ENCODE measurements around the gene ESRRG.
A peak's percentile ranks its signal among the peaks of the same experiment; 100 is the strongest.
"Not testable (repeated sequence)": the region's sequence is repeated elsewhere in the genome, so short reads cannot be mapped to it uniquely, and the experiment has no call there.

ESRRG gene

GRCh38 chr1:216704065-216704464 is 19.2 kb downstream of the ESRRG start:
- DNase-seq (ENCODE audit: low read depth): not testable (repeated sequence)

- DNase-seq (ENCODE audit: low read depth): no peak
These were observed 21.1 kb downstream of the ESRRG start for GRCh38 chr1:216702170-216702569.

GRCh38 chr1:216700779-216701178 is 22.4 kb downstream of the ESRRG start:
- DNase-seq (ENCODE audit: low read depth): peak; percentile 10

GRCh38 chr1:216691710-216692109 is 31.5 kb downstream of the ESRRG start:
- no peak for DNase-seq (ENCODE audit: low read depth)

- DNase-seq (ENCODE audit: low read depth): no peak
These were observed 32.6 kb downstream of the ESRRG start for GRCh38 chr1:216690603-216691002.

- DNase-seq (ENCODE audit: low read depth): no peak
These were observed 35.0 kb downstream of the ESRRG start for GRCh38 chr1:216688127-216688657.

- peak; percentile 5 for DNase-seq (ENCODE audit: low read depth)
These were observed 36.1 kb downstream of the ESRRG start for GRCh38 chr1:216686860-216687766.

- DNase-seq (ENCODE audit: low read depth): no peak
These were observed 40.5 kb downstream of the ESRRG start for GRCh38 chr1:216682752-216683151.

GRCh38 chr1:216679108-216679507 is 44.1 kb downstream of the ESRRG start:
- no peak for DNase-seq (ENCODE audit: low read depth)

- DNase-seq (ENCODE audit: low read depth): peak; percentile 4
These were observed 52.9 kb downstream of the ESRRG start for GRCh38 chr1:216670118-216670883.

GRCh38 chr1:216666441-216666840 is 56.8 kb downstream of the ESRRG start:
- DNase-seq (ENCODE audit: low read depth): no peak

GRCh38 chr1:216665856-216666255 is 57.4 kb downstream of the ESRRG start:
- DNase-seq (ENCODE audit: low read depth): no peak

GRCh38 chr1:216665406-216665805 is 57.8 kb downstream of the ESRRG start:
- peak; percentile 32 for DNase-seq (ENCODE audit: low read depth)

GRCh38 chr1:216662681-216663080 is 60.5 kb downstream of the ESRRG start:
- no peak for DNase-seq (ENCODE audit: low read depth)

- no peak for DNase-seq (ENCODE audit: low read depth)
These were observed 62.7 kb downstream of the ESRRG start for GRCh38 chr1:216660561-216660960.

GRCh38 chr1:216653001-216653400 is 70.2 kb downstream of the ESRRG start:
- no peak for DNase-seq (ENCODE audit: low read depth)

GRCh38 chr1:216651826-216652418 is 71.3 kb downstream of the ESRRG start:
- no peak for DNase-seq (ENCODE audit: low read depth)

- no peak for DNase-seq (ENCODE audit: low read depth)
These were observed 80.1 kb downstream of the ESRRG start for GRCh38 chr1:216643176-216643575.

- DNase-seq (ENCODE audit: low read depth): no peak
These were observed 81.4 kb downstream of the ESRRG start for GRCh38 chr1:216641669-216642460.

- no peak for DNase-seq (ENCODE audit: low read depth)
These were observed 83.1 kb downstream of the ESRRG start for GRCh38 chr1:216640100-216640499.

GRCh38 chr1:216632980-216633379 is 90.2 kb downstream of the ESRRG start:
- DNase-seq (ENCODE audit: low read depth): no peak

GRCh38 chr1:216630532-216630931 is 92.7 kb downstream of the ESRRG start:
- no peak for DNase-seq (ENCODE audit: low read depth)

Data from iris pigment epithelial cell (primary cell).